RPMI7951 (cell line): Measurements from ENCODE around the gene SMC4. TPM values are rescaled to one million over a fixed set of nuclear protein-coding genes. Genes with fewer than 3 reads are reported as not detected.
"Not testable (repeated sequence)": the region's sequence is repeated elsewhere in the genome, so short reads cannot be mapped to it uniquely, and the experiment has no call there.

Experiments used
- DNase-seq: peaks from one replicate; pipeline ENCODE4 v3.0.0-alpha.2; 2012; ENCODE audit warnings: low read depth
- total RNA-seq: library from RNA; depleted of rRNA; stranded (reverse); fragments of >200 nt; shearing (Covaris generic); gene quantifications from 2 replicates; pipeline ENCODE4 v1.2.3, GENCODE V29; 2014; rRNA removed

The SMC4 gene
- total RNA-seq, result 263 and 317 TPM in 2 replicates

DNA sequence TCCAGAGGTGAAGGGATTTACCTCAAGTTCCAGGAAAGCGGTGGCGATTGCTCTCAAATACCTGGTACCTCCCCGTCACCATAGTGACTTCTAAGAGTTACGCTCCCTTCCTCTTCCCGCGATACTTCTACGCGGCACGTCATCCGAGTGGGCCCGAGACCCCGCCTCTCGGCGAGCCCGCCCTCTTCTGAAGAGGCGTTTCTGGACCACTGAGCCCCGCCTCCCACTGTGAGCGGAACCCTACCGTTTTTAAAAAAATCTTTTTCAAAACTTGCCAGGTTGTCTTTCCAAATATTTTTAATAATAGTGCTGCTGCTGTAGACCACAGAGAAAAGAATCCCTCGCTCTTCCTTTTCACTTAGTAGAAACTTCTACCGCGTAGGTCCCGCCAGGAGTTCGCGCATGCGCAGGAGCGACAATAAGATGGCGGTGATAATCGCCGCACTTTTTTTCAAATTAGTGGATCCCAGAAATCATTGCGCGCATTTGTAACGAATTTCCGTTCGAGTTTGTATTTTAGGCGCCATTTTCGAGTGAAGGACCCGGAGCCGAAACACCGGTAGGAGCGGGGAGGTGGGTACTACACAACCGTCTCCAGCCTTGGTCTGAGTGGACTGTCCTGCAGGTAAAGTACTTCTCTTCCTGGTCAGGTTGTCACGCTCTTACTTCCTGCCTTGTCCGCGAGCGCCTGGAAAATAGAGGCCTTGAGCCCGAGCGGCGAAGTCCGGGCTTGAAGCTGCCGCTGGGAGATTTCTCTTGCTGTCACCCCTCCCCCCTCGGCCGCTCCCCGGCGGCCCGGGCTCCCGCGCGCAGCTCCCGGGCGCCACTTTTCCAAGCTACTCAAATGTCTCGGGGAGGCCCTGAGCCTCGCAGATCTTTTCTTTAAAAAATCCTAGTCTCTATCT is at the start of gene SMC4, which contains the start of gene IFT80:
Gene SMC4, plus strand, starts transcription at position 526 of the 905 bp plus-strand sequence. CDS start 1,177 bp downstream, outside the sequence.
Gene IFT80, minus strand, starts transcription at position 101 of the 905 bp plus-strand sequence. CDS start 14,625 bp downstream, outside the sequence.
- DNase-seq, result peak; percentile 94

DNA sequence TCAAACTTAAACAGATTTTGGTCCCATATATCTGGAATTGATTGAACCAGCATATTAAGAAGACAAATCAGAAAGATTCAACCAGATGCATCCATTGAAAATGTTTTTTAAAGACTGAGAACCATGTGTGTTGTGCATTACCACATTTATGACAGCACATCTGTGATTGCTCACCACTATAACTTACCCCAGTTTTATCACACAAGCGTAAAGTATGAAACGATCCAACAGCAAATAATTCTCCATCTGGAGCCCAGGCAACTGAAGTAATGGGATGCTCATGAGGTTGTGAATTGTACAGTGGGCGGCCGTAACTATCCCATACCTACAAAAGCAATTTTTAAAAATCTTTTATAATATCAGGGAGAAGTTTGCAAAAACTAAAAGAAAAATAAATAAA is 43.6 kb upstream of the SMC4 start:
- no peak for DNase-seq

GRCh38 chr3:160362896-160363295 is 36.6 kb upstream of the SMC4 start:
- DNase-seq, result not testable (repeated sequence)

DNA sequence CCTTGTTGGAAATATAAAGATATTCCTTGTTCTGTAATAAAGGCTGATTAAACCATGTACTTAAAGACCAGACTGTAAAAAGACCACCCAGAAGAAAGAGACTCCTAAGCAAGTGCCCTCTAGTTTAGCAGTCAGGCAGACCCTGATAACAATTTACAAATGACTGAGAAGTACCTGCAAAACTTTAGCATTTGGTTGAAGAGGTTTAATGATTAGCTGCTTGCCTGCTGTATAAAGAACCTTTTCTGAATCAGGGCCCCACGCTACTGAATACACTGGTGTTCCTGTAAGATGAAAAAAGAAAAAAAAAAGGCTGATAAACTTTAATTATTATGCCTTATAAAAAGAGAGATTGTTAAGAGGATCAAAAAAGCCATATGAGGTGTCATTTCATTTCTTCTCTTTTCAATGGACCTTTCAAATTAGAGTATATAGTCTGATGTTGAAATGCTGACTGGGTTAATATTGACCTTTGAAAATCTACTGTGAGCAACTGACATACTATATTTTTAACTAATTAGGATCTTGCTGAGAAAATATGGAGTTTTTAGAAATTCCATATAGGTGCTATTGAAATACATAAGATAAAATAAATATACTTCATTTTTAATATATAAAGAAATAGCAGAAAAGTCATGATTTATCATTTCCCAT is 33.5 kb upstream of the SMC4 start:
- no peak for DNase-seq

- DNase-seq, result no peak
Measured at GRCh38 chr3:160368804-160369203, 30.6 kb upstream of the SMC4 start.

DNA sequence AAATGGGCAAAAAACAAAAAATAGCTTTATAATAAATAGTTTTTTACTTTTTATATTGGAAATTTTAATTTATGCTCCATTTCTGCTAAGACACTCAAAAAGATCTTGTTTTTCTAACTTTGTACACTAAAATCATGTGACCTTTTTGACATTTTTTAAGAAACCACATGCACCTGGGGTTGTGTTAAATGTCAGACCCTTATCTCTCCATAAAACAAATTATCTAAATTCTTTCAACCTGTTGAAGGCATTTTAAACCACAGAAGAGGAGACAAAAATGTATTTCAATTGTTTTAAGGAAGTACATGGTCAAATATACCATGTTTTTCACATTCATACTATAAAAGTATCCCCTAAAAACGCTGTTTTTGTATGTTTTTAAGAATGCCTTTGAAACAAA is 29.7 kb upstream of the SMC4 start:
- DNase-seq, result no peak

DNA sequence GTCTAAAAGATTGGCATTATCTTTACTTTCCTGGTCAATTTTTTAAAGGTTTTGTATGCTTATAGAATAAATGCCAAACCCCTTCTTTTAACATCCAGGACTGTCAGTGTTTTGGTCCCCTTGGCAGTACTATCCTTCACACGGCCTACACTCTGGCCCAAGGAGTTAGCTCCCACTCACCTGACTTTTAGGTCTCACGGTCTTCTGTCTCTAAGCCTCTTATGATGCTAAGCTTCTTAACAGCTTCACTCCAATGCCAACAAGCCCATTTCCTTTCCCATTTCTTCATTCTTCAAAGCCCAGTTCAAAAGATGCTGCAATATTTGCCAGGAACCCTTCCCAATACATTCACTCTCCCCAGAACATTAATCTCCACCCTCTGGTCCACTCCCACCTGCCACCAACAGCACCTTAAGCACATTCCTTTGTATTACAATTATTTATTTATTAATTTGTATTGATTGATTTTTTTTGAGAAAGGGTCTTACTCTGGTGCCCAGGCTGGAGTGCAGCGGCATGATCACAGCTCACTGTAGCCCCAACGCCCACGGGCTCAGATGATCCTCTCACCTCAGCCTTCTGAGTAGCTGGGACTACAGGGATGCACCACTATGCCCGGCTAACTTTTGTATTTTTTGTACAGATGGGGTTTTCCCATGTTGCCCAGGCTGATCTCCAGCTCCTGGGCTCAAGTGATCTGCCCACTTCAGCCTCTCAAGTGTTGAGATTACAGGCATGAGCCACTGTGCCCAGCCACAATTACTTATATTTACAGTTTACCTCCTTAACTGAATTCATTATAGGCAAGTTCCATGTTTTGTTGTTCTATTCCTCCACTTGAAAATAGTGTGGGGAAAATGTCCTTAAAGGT is 28.2 kb upstream of the SMC4 start:
- no peak for DNase-seq

GRCh38 chr3:160372780-160373179 is 26.7 kb upstream of the SMC4 start:
- peak; percentile 3 for DNase-seq

DNA sequence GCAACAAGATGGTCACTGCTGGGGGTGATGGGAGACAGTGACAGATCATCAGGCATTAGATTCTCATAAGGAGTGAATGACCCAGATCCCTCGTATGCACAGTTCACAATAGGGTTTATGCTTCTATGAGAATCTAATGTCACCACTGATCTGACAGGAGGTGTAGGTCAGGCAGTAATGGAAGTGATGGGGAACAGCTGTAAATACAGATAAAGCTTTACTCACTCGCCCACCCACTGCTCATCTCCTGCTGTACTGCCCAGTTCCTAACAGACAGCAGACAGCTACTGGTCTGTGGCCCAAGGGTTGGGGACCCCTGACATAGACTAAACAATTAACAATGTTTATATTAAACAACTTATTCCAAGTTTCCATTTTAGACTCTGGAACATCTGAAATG is 25.8 kb upstream of the SMC4 start:
- DNase-seq, result no peak

DNA sequence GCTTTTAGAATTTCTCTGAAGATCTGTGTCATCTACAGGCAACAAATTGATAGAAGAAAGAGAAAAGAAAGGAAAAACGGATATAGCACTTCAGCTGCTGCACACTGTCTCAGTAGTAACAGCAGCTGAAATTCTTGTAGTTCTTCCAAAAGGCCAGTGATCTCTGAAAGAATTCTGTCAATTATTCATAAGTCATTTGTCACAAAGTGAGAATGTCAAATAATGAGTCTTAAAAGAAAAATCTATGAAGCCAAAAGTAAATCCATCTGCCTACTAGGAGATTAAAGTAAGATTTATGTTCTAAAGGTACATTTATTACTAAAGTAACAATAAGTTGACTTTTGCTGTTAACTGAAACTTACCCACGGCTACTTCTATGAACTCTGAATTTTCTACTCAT is 25.0 kb upstream of the SMC4 start:
- no peak for DNase-seq

DNA sequence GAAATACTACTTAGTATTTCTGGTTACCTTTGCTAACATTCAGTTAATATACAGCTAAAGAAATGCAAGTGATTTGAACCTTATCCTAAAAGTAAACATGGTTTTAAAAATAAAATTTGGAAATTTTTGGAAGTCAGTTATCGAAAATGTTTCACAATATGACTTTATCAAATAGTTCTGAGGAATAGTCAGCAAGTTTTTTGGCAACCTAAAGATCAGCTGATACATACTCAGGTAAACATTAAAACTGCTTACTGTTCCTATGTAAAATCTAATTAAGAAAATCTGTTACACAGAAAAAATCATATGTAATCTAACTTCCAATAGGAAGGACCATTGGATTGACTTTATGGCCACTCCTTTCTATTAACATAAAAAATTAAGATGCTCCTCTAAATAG is 24.5 kb upstream of the SMC4 start:
- no peak for DNase-seq

GRCh38 chr3:160376681-160377080 is 22.8 kb upstream of the SMC4 start:
- DNase-seq, result peak; percentile 11

- no peak for DNase-seq
Measured at GRCh38 chr3:160378331-160379109, 20.9 kb upstream of the SMC4 start.

DNA sequence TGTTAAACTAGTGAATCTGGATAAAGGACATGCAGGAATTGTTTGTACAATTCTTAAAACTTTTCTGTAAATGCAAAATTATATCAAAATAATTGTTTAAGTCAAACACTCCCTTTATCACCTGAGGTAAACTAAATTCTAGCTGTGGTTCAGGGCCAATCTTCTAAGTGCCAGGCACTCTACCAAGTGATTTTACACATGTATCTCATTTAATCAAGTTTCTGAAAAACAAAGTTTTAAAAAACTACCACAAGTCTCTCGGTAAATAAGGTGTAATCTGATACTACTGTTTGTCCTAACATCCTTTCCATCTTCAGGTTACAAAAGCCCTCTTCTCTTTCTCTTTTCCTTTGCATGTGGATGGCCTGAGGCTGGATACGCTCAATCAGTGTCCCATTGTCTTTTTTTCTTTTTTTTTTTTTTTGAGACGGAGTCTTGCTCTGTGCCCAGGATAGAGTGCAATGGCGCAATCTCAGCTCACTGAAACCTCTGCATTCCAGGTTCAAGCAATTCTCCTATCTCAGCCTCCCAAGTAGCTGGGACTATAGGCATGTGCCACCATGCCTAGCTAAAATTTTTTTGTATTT is 19.7 kb upstream of the SMC4 start:
- DNase-seq, result peak; percentile 50

GRCh38 chr3:160381470-160381869 is 18.0 kb upstream of the SMC4 start:
- DNase-seq, result peak; percentile 26

DNA sequence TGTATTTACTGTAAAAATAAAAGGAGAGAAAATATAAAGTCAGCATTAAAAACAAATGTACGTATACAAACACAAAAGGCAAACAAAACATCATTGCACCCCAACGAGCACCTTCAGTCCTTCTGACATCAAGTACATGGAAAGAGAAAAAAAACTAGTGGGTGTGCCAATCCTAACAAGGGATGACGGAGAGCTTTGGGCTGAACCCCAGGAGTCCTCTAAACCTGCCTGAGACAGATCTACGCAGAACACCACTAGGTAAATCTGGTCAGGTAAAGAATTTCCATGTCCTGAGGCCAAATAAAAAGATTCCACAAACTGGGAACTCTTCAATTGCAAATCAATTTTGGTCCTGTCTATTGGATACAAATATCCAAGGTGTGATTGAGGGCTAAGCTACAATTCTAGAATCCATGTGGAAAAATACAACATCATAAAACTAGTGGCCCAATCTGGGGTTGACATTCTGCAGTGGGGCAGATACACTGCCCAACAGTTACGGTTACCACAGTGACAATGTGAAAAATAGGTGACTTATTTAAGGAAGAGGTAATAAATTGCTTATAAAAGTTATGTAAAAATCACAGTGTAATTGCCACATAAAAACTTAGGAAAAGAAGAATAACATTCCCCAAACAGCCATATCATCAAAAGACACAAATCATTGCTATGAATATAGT is 14.7 kb upstream of the SMC4 start:
- DNase-seq, result no peak

DNA sequence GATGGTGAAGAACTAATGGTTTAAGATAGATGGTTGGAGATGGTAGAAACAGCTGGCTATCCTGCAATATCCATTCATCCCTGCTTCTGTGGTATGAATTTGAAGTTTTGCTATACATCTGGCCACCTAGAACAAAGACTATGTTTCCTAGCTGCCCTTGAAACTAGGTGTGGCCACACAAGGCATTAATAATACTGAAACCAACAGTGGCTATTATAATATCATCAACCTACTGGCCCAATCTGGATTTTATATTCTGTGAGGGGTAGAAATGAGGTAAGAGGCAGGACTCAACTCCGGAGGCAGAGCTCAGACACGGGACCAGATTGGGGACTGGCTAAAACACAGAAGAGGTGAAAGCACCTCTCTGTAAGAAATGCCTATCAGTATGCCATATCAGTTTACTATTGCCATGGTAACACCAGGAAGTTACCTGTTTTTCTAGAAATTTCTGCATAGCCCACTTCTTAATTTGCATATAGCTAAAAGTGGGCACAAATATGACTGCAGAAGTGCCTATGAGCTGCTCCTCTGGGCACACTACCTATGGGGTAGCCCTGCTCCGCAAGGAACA is 8.8 kb upstream of the SMC4 start:
- DNase-seq, result no peak

DNA sequence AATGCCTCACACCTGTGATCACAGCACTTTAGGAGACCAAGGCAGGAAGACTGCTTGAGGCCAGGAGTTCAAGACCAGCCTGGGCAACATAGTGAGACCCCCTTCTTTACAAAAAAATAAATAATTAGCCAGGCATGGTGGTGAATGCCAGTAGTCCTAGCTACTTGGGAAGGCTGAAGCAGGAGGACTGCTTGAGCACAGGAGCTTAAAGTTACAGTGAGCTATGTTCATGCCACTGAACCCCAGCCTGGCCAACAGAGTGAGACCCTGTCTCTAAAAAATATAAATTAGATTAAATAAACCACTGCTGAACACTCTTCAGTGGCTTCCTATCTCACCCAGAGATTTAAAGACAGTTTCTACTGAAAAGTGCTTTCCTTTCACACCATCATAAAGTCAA is 6.7 kb upstream of the SMC4 start:
- DNase-seq, result no peak

DNA sequence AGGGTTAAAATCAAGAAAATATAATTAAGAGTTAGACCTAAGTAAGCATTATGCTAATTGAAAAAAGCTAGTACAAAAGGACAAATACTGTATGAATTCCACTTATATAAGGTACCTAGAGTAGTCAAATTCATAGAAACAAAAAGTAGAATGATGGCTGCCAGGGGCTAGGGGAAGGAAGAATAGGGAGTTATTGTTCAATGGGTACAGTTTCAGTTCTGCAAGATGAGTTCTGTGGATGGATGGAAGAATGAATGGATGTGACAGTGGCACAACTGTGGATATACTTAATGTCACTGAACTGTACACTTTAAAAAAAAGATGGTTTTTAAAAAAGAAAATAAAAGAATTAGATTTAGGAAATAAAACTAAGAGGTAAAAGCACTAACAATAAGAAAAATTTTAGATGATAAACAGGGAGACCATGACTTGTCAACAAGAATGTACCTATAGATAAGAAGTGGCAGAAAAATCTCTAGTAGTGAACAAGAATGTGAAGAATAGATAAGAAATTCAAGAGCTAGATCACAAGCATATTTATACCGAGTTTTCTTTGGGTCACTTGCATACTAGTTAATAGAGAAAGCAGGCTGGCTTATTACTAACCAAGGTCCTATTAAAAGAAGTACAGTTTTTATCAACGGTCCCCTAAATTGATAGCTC is 6.0 kb upstream of the SMC4 start:
- DNase-seq, result no peak
